Stimulated activated naive CD8-positive, alpha-beta T cell treated with anti-CD3 and anti-CD28 coated beads, Interleukin-15, amount 100 ng/mL, for 72 hours (primary cell): ENCODE data around the gene ABHD10.
"Not testable (repeated sequence)": the region's sequence is repeated elsewhere in the genome, so short reads cannot be mapped to it uniquely, and the experiment has no call there.

Experiments
- ATAC-seq: fragments of 150-1000 bp; cut with Tn5 transposase; 2 replicates; pipeline ENCODE4 v1.10.0; 2021; ENCODE audit warnings: mild to moderate bottlenecking, moderate library complexity
- DNase-seq, 2 donors: peaks; one replicate each; pipeline ENCODE4 v3.0.0; 2021 to 2022
- H3K27ac Mint-ChIP-seq, 2 donors: one replicate each; pipeline ENCODE4 v1.8.0; 2022; ENCODE audit warnings: mild to moderate bottlenecking in 2 of 2, mixed read lengths in 2 of 2, moderate library complexity in 2 of 2
- H3K27me3 Mint-ChIP-seq: one replicate; pipeline ENCODE4 v1.8.0; 2022; ENCODE audit warnings: mixed read lengths
- H3K4me1 Mint-ChIP-seq: one replicate; pipeline ENCODE4 v1.8.0; 2022; ENCODE audit warnings: mild to moderate bottlenecking, mixed read lengths
- H3K4me3 Mint-ChIP-seq, 2 donors: one replicate each; pipeline ENCODE4 v1.8.0; 2022; ENCODE audit warnings: mild to moderate bottlenecking in 2 of 2, mixed read lengths in 2 of 2, moderate library complexity in 1 of 2
- H3K9me3 Mint-ChIP-seq, 2 donors: one replicate each; pipeline ENCODE4 v1.8.0; 2022; ENCODE audit warnings: mixed read lengths in 2 of 2

ABHD10 gene

GRCh38 chr3:112027142-112027541 is 48.3 kb downstream of the ABHD10 start:
- Mint-ChIP-seq H3K4me1 (no peaks in the 10 kb centered on the region), H3K27me3 (no peaks in the 10 kb centered on the region), H3K9me3 (no peaks in the 10 kb centered on the region), H3K27ac (no peak overlapping the region), H3K4me3 (no peak overlapping the region)
- DNase-seq (no peak), ATAC-seq (no peak)

DNA sequence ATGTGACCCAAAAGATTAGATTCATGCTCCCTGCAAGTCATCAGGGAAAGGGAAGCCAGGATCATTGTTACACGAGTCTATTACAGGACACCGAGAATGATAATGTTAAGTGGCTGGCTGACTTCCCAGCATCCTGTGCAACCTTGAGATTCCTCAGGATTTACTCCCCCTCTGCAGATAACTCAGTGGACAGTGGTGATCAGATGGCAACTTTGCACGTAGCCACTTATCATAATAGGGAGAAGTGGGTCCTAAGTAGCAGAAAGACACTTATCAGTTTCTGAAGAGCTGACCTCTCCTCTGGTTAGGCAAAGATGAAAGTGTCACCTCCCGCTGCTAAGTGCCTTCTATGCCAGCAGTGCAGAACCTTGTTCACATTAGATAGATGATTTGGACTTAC is 49.0 kb downstream of the ABHD10 start:
- no peaks in the 10 kb centered on the region for H3K9me3 Mint-ChIP-seq
- no peak for ATAC-seq

GRCh38 chr3:112030901-112031300 is 52.1 kb downstream of the ABHD10 start:
- Mint-ChIP-seq H3K27ac (no peak overlapping the region), H3K27me3 (no peaks in the 10 kb centered on the region), H3K4me1 (no peaks in the 10 kb centered on the region), H3K4me3 (no peak overlapping the region), H3K9me3 (no peaks in the 10 kb centered on the region)
- DNase-seq (no peak), ATAC-seq (no peak)

More for the DNA sequence above, 49.0 kb downstream of the ABHD10 start:
- Mint-ChIP-seq H3K4me3 (no peak overlapping the region), H3K4me1 (no peaks in the 10 kb centered on the region), H3K27me3 (no peaks in the 10 kb centered on the region), H3K27ac (no peak overlapping the region)
- no peak for DNase-seq

DNA sequence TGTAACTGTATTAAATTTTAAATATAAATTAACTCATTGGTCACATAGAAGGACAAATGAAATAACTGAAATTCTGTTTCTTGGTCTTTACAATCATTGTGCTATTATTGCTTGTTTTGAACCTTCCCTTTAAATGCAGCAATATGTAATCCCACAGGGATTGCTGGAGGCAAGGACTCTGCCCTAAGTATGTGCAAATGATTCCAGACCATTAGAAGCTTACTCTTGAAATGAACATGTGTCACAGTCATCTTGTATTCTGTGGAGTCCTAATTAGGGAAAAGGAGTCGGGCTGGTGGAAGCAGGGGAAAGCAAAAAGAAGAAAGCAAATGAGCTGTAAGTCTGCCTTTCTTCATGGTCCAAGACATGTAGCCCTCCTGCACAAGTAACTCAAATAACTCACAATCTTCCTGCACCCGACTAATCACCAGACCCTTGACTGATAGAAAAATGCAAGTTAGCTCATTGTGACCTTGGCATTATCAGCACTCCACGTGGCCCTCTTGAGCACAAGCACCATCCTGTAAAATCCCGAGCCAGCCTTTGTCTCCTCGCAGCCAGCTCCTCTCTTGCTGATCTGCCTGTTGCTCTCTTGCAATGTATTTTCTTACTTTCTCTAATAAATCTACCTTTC is 53.4 kb downstream of the ABHD10 start:
- no peak overlapping the region for H3K27ac Mint-ChIP-seq
- DNase-seq (no peak), ATAC-seq (no peak)
- no peaks in the 10 kb centered on the region for H3K27me3 Mint-ChIP-seq
- no peaks in the 10 kb centered on the region for H3K4me1 Mint-ChIP-seq
- no peaks in the 10 kb centered on the region for H3K9me3 Mint-ChIP-seq
- no peak overlapping the region for H3K4me3 Mint-ChIP-seq

- DNase-seq (no peak), ATAC-seq (no peak)
- H3K4me3 Mint-ChIP-seq = no peak within 1 kb of the TSS
- no peak within 1 kb of the TSS for H3K27ac Mint-ChIP-seq
- H3K27me3 Mint-ChIP-seq = no peaks in the 10 kb centered on the region
- no peaks in the 10 kb centered on the region for H3K4me1 Mint-ChIP-seq
- peaks cover 0 to 5% of the 10 kb centered on the region in 2 donors for H3K9me3 Mint-ChIP-seq
Observed at GRCh38 chr3:112034436-112034835, 55.6 kb downstream of the ABHD10 start, which contains the start of gene TMPRSS7. TMPRSS7 (plus strand) TSS chr3:112034736; CDS start chr3:112034846, 110 bp downstream.

- Mint-ChIP-seq H3K4me1 (no peaks in the 10 kb centered on the region), H3K4me3 (no peak overlapping the region), H3K27me3 (no peaks in the 10 kb centered on the region), H3K9me3 (peaks cover 0 to 5% of the 10 kb centered on the region in 2 donors), H3K27ac (no peak overlapping the region)
- ATAC-seq (no peak), DNase-seq (no peak)
Observed at GRCh38 chr3:112035241-112035640, 56.4 kb downstream of the ABHD10 start.

DNA sequence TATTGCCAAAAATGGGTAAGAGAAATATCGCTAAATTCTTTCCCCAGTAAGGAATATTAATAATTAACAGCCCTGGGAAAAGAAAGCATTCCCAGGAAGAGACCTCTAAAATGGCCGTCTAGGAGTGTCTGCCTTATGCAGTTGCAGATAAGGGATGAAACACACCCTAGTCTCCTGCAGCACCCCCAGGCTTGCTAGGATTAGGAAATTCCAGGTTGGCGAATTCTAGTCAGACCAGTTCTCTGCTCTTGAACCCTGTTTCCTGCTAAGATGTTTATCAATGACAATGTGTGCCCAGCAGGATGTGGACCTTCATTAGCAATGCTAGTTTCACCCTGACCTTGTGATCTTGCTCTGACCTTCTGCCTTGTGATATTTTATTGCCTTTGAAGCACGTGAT is 58.4 kb downstream of the ABHD10 start:
- not testable (repeated sequence) for H3K27ac Mint-ChIP-seq, H3K4me1 Mint-ChIP-seq, H3K9me3 Mint-ChIP-seq, H3K27me3 Mint-ChIP-seq, ATAC-seq, H3K4me3 Mint-ChIP-seq, DNase-seq

GRCh38 chr3:112038863-112039262 is 60.0 kb downstream of the ABHD10 start:
- H3K4me1 Mint-ChIP-seq = no peaks in the 10 kb centered on the region
- H3K27me3 Mint-ChIP-seq = no peaks in the 10 kb centered on the region
- no peak overlapping the region for H3K27ac Mint-ChIP-seq
- no peak overlapping the region for H3K4me3 Mint-ChIP-seq
- H3K9me3 Mint-ChIP-seq = peaks cover 0 to 5% of the 10 kb centered on the region in 2 donors
- DNase-seq (no peak), ATAC-seq (no peak)

GRCh38 chr3:112041321-112041720 is 62.5 kb downstream of the ABHD10 start:
- no peaks in the 10 kb centered on the region for H3K27me3 Mint-ChIP-seq
- no peaks in the 10 kb centered on the region for H3K4me1 Mint-ChIP-seq
- ATAC-seq (no peak), DNase-seq (no peak)
- H3K9me3 Mint-ChIP-seq = peaks cover 0 to 5% of the 10 kb centered on the region in 2 donors
- no peak overlapping the region for H3K27ac Mint-ChIP-seq
- no peak overlapping the region for H3K4me3 Mint-ChIP-seq

GRCh38 chr3:112042842-112043280 is 64.0 kb downstream of the ABHD10 start:
- DNase-seq (no peak), ATAC-seq (no peak)
- no peak overlapping the region for H3K27ac Mint-ChIP-seq
- no peak overlapping the region for H3K4me3 Mint-ChIP-seq
- H3K9me3 Mint-ChIP-seq = no peaks in the 10 kb centered on the region
- H3K4me1 Mint-ChIP-seq = peaks cover 7% of the 10 kb centered on the region
- no peaks in the 10 kb centered on the region for H3K27me3 Mint-ChIP-seq
